Measurements from ENCODE around the gene RARS1.

DNA sequence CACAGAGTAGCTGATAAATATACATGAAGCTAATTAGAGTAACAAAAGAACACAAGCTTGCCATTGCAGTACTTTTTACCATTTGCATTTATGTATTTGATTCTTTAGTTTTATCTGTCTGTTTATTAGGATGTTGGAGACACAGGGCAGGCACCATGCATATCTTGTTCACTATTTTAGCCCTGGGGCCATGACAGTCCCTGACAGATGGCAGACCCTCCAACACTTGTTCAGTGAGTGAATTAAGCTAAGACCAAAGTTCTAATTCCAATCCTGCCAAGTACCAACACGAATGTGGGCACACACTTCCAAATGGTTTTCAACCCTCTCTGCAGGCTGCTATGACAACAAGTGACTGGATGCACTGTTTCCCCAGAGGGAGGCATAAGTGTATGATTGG, 12.0 kb upstream of the RARS1 start:
- TF ChIP-seq, protein P1, sequence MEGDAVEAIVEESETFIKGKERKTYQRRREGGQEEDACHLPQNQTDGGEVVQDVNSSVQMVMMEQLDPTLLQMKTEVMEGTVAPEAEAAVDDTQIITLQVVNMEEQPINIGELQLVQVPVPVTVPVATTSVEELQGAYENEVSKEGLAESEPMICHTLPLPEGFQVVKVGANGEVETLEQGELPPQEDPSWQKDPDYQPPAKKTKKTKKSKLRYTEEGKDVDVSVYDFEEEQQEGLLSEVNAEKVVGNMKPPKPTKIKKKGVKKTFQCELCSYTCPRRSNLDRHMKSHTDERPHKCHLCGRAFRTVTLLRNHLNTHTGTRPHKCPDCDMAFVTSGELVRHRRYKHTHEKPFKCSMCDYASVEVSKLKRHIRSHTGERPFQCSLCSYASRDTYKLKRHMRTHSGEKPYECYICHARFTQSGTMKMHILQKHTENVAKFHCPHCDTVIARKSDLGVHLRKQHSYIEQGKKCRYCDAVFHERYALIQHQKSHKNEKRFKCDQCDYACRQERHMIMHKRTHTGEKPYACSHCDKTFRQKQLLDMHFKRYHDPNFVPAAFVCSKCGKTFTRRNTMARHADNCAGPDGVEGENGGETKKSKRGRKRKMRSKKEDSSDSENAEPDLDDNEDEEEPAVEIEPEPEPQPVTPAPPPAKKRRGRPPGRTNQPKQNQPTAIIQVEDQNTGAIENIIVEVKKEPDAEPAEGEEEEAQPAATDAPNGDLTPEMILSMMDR (IDR thresholded peaks at IDR 0.05; ENCODE audit: poor library complexity): no peak
- TF ChIP-seq EZH2 (IDR thresholded peaks at IDR 0.05; ENCODE audit: borderline replicate concordance): no peak
